ENCODE data around the gene DCTN1.
A peak's percentile ranks its signal among the peaks of the same experiment; 100 is the strongest.
"Not testable (repeated sequence)": the region's sequence is repeated elsewhere in the genome, so short reads cannot be mapped to it uniquely, and the experiment has no call there.

Gene DCTN1

GRCh38 chr2:74368499-74368898 is 11.6 kb downstream of the DCTN1 start:
- DNase-seq = no peak

GRCh38 chr2:74367789-74368188 is 12.3 kb downstream of the DCTN1 start:
- no peak for DNase-seq

- no peak for DNase-seq
Observed at GRCh38 chr2:74366036-74366435, 14.1 kb downstream of the DCTN1 start.

GRCh38 chr2:74364533-74365505 is 15.3 kb downstream of the DCTN1 start:
- no peak for DNase-seq

GRCh38 chr2:74361327-74361726 is 18.8 kb downstream of the DCTN1 start:
- no peak for DNase-seq

- no peak for DNase-seq
Observed at GRCh38 chr2:74357627-74358026, 22.5 kb downstream of the DCTN1 start.

GRCh38 chr2:74349889-74350288 is 30.2 kb downstream of the DCTN1 start:
- no peak for DNase-seq

GRCh38 chr2:74347742-74348141 is 32.4 kb downstream of the DCTN1 start:
- no peak for DNase-seq

- DNase-seq = no peak
Observed at GRCh38 chr2:74347303-74347702, 32.8 kb downstream of the DCTN1 start.

GRCh38 chr2:74345272-74345943 is 34.7 kb downstream of the DCTN1 start:
- no peak for DNase-seq

- no peak for DNase-seq
Observed at GRCh38 chr2:74343316-74343715, 36.8 kb downstream of the DCTN1 start, which contains the start of gene SLC4A5. Gene SLC4A5 (minus strand): TSS chr2:74343416. CDS start chr2:74315023, 28,393 bp downstream.

- DNase-seq = not testable (repeated sequence)
Observed at GRCh38 chr2:74336227-74336626, 43.9 kb downstream of the DCTN1 start.

- peak; percentile 26 for DNase-seq
Observed at GRCh38 chr2:74334931-74335333, 45.2 kb downstream of the DCTN1 start.

- no peak for DNase-seq
Observed at GRCh38 chr2:74333896-74334586, 46.1 kb downstream of the DCTN1 start.

GRCh38 chr2:74333175-74333574 is 46.9 kb downstream of the DCTN1 start:
- no peak for DNase-seq

- no peak for DNase-seq
Observed at GRCh38 chr2:74332550-74333174, 47.4 kb downstream of the DCTN1 start.

- DNase-seq = no peak
Observed at GRCh38 chr2:74328573-74328972, 51.5 kb downstream of the DCTN1 start.

GRCh38 chr2:74328074-74328473 is 52.0 kb downstream of the DCTN1 start:
- no peak for DNase-seq

- no peak for DNase-seq
Observed at GRCh38 chr2:74327627-74328026, 52.5 kb downstream of the DCTN1 start.

GRCh38 chr2:74327199-74327598 is 52.9 kb downstream of the DCTN1 start:
- DNase-seq = no peak

GRCh38 chr2:74325815-74326214 is 54.3 kb downstream of the DCTN1 start:
- no peak for DNase-seq

- no peak for DNase-seq
Observed at GRCh38 chr2:74321737-74322136, 58.4 kb downstream of the DCTN1 start.

GRCh38 chr2:74317701-74318100 is 62.4 kb downstream of the DCTN1 start:
- DNase-seq = no peak
